ENCODE results near the gene GGA3. TPM values are rescaled to one million over a fixed set of nuclear protein-coding genes. Genes with fewer than 3 reads are reported as not detected.

The GGA3 gene
- total and polyA plus RNA-seq, 10 of the 15 experiments (the other 5 are each of a cell fraction or from before 2014, with no cell fraction given) = 7.0 to 57.5 (median 34.0) TPM

GRCh38 chr17:75261336-75262111, at the start of gene GGA3, which contains the start of gene MRPS7 (continued):
- TF ChIP-seq, protein P1, sequence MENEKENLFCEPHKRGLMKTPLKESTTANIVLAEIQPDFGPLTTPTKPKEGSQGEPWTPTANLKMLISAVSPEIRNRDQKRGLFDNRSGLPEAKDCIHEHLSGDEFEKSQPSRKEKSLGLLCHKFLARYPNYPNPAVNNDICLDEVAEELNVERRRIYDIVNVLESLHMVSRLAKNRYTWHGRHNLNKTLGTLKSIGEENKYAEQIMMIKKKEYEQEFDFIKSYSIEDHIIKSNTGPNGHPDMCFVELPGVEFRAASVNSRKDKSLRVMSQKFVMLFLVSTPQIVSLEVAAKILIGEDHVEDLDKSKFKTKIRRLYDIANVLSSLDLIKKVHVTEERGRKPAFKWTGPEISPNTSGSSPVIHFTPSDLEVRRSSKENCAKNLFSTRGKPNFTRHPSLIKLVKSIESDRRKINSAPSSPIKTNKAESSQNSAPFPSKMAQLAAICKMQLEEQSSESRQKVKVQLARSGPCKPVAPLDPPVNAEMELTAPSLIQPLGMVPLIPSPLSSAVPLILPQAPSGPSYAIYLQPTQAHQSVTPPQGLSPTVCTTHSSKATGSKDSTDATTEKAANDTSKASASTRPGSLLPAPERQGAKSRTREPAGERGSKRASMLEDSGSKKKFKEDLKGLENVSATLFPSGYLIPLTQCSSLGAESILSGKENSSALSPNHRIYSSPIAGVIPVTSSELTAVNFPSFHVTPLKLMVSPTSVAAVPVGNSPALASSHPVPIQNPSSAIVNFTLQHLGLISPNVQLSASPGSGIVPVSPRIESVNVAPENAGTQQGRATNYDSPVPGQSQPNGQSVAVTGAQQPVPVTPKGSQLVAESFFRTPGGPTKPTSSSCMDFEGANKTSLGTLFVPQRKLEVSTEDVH (IDR thresholded peaks at IDR 0.05; ENCODE audit: low read depth, partially characterized antibody) = peak; percentile 47
- TF ChIP-seq ZBTB33 (IDR thresholded peaks at IDR 0.05) (peak; percentile 88), BACH1 (IDR thresholded peaks at IDR 0.05; ENCODE audit: borderline replicate concordance) (peak; percentile 65), TBL1XR1 (IDR thresholded peaks at IDR 0.05; ENCODE audit: low read depth, low read length) (no peak), ETV6 (conservative IDR thresholded peaks at IDR 0.05 in 1 of 2, IDR thresholded peaks at IDR 0.05 in 1 of 2; ENCODE audit: borderline replicate concordance in 1 of 2, low read depth in 1 of 2) (no peak; a peak in 1 of 4 replicates), ZNF687 (IDR thresholded peaks at IDR 0.05) (peak; percentile 48; the same call in 1 of the 2 replicates), PKNOX1 (IDR thresholded peaks at IDR 0.05) (peak; percentile 71), IKZF1 (conservative IDR thresholded peaks at IDR 0.05) (peak; percentile 81), EZH2 (IDR thresholded peaks at IDR 0.05; ENCODE audit: borderline replicate concordance, control insufficient read depth, low read depth, low read length) (no peak), ESRRA (IDR thresholded peaks at IDR 0.05; ENCODE audit: low read length) (peak; percentile 52; the same call in 1 of the 2 replicates), FOXK2 (IDR thresholded peaks at IDR 0.05) (peak; percentile 59; the same call in 1 of the 2 replicates)
- TF ChIP-seq, protein P2, sequence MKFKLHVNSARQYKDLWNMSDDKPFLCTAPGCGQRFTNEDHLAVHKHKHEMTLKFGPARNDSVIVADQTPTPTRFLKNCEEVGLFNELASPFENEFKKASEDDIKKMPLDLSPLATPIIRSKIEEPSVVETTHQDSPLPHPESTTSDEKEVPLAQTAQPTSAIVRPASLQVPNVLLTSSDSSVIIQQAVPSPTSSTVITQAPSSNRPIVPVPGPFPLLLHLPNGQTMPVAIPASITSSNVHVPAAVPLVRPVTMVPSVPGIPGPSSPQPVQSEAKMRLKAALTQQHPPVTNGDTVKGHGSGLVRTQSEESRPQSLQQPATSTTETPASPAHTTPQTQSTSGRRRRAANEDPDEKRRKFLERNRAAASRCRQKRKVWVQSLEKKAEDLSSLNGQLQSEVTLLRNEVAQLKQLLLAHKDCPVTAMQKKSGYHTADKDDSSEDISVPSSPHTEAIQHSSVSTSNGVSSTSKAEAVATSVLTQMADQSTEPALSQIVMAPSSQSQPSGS (IDR thresholded peaks at IDR 0.05; ENCODE audit: low read length) = peak; percentile 30; the same call in 1 of the 2 replicates
- TF ChIP-seq, protein P3, sequence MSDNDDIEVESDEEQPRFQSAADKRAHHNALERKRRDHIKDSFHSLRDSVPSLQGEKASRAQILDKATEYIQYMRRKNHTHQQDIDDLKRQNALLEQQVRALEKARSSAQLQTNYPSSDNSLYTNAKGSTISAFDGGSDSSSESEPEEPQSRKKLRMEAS (IDR thresholded peaks at IDR 0.05; ENCODE audit: low read depth, low read length) = peak; percentile 88; the same call in 1 of the 2 replicates
- TF ChIP-seq, protein P4, sequence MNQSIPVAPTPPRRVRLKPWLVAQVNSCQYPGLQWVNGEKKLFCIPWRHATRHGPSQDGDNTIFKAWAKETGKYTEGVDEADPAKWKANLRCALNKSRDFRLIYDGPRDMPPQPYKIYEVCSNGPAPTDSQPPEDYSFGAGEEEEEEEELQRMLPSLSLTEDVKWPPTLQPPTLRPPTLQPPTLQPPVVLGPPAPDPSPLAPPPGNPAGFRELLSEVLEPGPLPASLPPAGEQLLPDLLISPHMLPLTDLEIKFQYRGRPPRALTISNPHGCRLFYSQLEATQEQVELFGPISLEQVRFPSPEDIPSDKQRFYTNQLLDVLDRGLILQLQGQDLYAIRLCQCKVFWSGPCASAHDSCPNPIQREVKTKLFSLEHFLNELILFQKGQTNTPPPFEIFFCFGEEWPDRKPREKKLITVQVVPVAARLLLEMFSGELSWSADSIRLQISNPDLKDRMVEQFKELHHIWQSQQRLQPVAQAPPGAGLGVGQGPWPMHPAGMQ (IDR thresholded peaks at IDR 0.05; ENCODE audit: borderline replicate concordance) = peak; percentile 97

All from GM12878 (cell line).